K562 (cell line): Measurements from ENCODE around the gene FBXO10.

Source experiments
- BCLAF1 ChIP-seq, 2 experiments: fragments of 450-650 bp in 1 of 2; IDR thresholded peaks; 2 replicates each; pipeline ENCODE4 v1.6.1; 2011 to 2017; ENCODE audit warnings: low read depth in 2 of 2, antibody characterized with exemption in 1 of 2, borderline replicate concordance in 1 of 2, low read length in 1 of 2, mild to moderate bottlenecking in 1 of 2, mixed read lengths in 1 of 2; ENCODE audit not compliant: control insufficient read depth in 1 of 2
- EP300 ChIP-seq: IDR thresholded peaks from 2 replicates; pipeline ENCODE4 v1.6.1; 2012; ENCODE audit warnings: low read length, improper control_type of control experiment
- JUNB ChIP-seq: fragments of 450-650 bp; formaldehyde crosslinking; conservative IDR thresholded peaks from 2 replicates; pipeline ENCODE4 v1.4.0; 2020; ENCODE audit warnings: mild to moderate bottlenecking
- KLF6 ChIP-seq: fragments of 250-450 bp; sonication (Bioruptor Pico); IDR thresholded peaks from 2 replicates; pipeline ENCODE4 v1.4.0; 2020; ENCODE audit warnings: mild to moderate bottlenecking, moderate library complexity, borderline replicate concordance
- MAZ ChIP-seq, 2 experiments: fragments of 450-650 bp in 1 of 2; sonication (generic) in 1 of 2; formaldehyde crosslinking; IDR thresholded peaks in 1 of 2; conservative IDR thresholded peaks in 1 of 2; 2 replicates each; pipeline versions ENCODE4 v1.4.0 to v1.5.0; 2020; ENCODE audit warnings: mild to moderate bottlenecking in 1 of 2, missing genetic modification reagents in 1 of 2
- PCBP2 ChIP-seq: fragments of 200-400 bp; formaldehyde crosslinking; IDR thresholded peaks from 2 replicates; pipeline ENCODE4 v1.6.1; 2018; ENCODE audit warnings: low read length, low read depth, mild to moderate bottlenecking, moderate library complexity; ENCODE audit not compliant: poor library complexity, severe bottlenecking
- POLR2AphosphoS5 ChIP-seq: IDR thresholded peaks from 2 replicates; pipeline ENCODE4 v1.6.1; 2011; ENCODE audit warnings: mild to moderate bottlenecking, low read depth, low read length, moderate library complexity; ENCODE audit not compliant: control insufficient read depth, insufficient read depth
- SP1 ChIP-seq: sonication (generic); formaldehyde crosslinking; IDR thresholded peaks from 2 replicates; pipeline ENCODE4 v1.8.1; 2022; ENCODE audit warnings: mild to moderate bottlenecking, missing genetic modification reagents
- ZBTB26 ChIP-seq: fragments of 450-650 bp; formaldehyde crosslinking; IDR thresholded peaks from 2 replicates; pipeline ENCODE4 v1.4.0; 2022; ENCODE audit warnings: missing genetic modification characterization
- ZKSCAN1 ChIP-seq: fragments of 150-350 bp; IDR thresholded peaks from 2 replicates; pipeline ENCODE4 v1.6.1; 2016; ENCODE audit warnings: low read depth, low read length
- ZNF780A ChIP-seq: fragments of 250-450 bp; sonication (Bioruptor Pico); IDR thresholded peaks from 2 replicates; pipeline ENCODE4 v1.5.0; 2021; ENCODE audit warnings: mild to moderate bottlenecking

GRCh38 chr9:37621273-37622121, 45.3 kb upstream of the FBXO10 start:
- no peak for TF ChIP-seq ZNF780A (CRISPR knock-in tag)
- TF ChIP-seq ZBTB26 (CRISPR knock-in tag) = no peak
- no peak for TF ChIP-seq ZKSCAN1
- no peak for TF ChIP-seq KLF6 (CRISPR knock-in tag)
- TF ChIP-seq SP1 (CRISPR knock-in tag) = no peak
- TF ChIP-seq EP300 = no peak
- no peak for TF ChIP-seq POLR2AphosphoS5
- TF ChIP-seq BCLAF1 (IDR thresholded peaks at IDR 0.05; ENCODE audit: borderline replicate concordance in 1 of 2, control insufficient read depth in 1 of 2, low read depth in 2 of 2, low read length in 1 of 2) = no peak
- no peak for TF ChIP-seq MAZ (CRISPR knock-in tag; conservative IDR thresholded peaks at IDR 0.05 in 1 of 2, IDR thresholded peaks at IDR 0.05 in 1 of 2)
- TF ChIP-seq JUNB = no peak
- TF ChIP-seq PCBP2 = no peak
